GM19043 (cell line): ENCODE results near the gene ATF7IP.
"Not testable (repeated sequence)": the region's sequence is repeated elsewhere in the genome, so short reads cannot be mapped to it uniquely, and the experiment has no call there.

Source experiments
- ATAC-seq: cut with Tn5 transposase; IDR thresholded peaks from one replicate; pipeline ENCODE4 v1.9.1; 2021; ENCODE audit warnings: low read depth; ENCODE audit not compliant: unreplicated experiment

ATF7IP gene

DNA sequence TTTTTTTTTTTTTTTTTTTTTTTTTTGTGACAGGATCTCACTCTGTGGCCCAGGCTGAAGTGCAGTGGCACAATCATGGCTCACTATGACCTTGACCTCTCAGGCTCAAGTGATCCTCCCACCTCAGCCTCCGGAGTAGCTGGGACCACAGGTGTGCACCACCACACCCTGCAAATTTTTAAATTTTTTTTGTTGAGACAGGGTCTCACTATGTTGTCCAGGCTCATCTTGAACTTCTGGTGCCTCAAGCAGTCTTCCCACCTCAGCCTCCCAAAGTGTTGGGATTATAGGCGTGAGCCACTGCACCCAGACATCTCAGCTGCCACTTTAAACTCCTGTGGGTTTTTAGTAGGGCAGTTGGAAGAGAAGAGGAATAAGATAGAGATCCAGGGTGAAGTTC lies 39.9 kb downstream of the ATF7IP start:
- not testable (repeated sequence) for ATAC-seq

DNA sequence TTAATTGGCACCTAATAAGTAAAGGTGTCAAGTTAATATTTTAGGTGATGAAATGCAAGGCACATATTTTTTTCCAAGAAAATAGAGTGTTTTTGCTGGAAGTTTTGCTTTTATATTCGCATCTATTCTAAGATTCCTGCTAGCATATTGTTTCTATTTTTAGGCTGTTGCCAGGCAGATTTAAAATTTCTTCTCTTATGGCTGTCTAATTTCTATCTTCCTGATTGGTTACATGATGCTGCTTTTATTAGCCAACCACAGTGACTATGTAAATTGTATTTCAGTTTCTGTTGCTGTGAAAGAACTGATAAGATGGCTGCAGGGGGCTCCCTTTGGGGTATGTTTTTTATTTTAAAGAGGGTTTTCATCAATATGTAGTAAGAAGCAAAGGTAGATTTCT lies 42.7 kb downstream of the ATF7IP start:
- ATAC-seq = no peak

DNA sequence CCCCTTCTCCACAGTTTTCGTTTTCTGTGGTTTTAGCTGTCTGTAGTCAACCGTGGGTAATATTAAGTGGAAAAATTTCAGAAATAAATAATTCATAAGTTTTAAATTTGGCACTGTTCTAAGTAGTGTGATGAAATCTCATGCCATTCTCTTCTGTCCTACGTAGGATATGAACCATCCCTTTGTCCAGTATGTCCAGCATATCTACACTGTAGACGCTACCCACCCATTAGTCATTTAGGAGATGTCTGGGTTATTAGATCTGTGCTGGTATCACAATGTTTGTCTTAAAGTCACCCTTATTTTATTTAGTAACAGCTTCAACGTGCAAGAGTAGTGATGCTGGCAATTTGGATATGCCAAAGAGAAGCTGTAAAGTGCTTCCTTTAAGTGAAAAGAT lies 44.7 kb downstream of the ATF7IP start:
- no peak for ATAC-seq

DNA sequence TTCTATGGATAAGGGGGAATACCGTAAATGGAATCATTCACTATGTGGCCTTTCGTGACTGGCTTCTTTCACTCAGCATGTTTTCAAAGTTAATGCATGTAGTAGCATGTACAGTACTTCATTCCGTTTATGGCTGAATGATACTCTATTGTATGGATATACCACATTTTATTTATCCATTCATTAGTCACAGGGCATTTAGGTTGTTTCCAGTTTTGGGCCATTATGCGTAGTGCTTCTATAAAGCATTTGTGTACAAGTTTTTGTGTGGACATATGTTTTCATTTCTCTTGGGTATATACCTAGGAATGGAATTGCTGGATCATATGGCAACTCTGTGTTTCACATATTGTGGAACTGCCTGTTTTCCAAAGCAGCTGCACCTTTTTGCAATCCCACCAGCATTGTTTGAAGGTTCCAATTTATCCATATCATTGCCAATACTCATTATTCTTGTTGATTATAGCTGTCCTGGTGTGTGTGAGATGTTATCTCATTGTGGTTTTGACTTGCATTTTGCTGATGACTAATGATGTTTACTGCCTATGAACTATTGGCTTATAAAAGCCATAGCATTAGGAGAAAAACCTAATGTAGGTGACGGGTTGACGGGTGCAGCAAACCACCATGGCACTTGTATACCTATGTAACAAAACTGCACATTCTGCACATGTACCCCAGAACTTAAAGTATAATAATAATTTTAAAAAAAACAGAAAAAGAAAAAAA lies 45.5 kb downstream of the ATF7IP start:
- ATAC-seq = no peak

DNA sequence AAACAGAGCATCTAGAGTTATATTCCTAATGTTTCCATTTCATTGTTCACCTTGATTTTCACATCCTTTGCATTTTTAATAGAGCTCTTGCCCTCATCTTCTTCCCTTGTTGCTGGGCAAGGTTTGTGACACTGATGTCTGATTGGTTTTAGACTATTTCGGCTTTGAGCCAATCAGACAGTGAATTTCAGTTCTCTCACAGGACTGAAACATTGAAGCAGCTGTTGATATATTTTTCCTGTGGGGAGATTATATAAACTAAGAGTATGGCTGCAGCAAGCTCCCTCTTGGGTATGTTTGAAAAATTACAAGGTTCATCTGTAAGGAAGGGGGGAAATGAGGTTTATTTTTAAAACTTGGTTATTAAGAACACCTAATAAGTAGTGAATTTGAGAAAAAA lies 51.2 kb downstream of the ATF7IP start:
- ATAC-seq = no peak

DNA sequence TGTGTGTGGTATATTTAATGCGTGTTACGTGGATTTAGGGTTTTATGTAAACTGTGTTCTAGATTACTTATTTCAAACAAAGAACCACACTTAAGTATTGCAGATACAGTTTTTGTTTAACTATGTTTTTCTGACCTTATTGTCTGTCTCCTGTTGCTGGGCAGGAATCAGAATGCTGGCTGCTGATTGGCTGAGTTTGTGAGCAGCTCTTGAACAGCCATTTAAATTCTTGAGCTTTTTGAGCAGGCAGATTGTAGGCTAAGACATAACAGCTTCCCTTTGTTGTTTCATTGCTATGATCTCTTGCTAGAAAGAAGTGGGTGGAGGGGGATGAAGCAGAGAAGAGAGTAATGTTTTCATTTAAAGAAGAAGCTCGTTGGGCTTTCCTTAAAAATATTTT lies 52.2 kb downstream of the ATF7IP start:
- no peak for ATAC-seq

DNA sequence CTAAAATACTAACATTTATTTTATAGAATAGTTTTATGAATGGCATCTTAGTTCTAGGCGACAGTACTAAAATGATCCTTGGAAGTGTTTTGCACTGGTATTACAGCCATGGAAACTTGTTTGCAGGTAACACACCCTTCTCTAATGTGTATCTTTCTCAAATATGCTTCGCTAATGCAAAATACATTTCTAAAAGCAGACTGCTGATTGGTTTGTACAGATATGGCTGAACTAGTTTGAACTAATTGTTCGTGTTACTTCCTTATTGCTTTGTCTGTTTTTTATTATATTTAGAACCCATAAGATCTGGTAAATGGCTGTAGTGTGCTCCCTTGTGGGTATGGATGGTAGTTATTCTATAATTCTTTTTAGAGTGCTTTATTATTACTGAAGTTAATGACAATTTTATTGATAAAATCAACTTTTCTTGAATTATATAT lies 53.0 kb downstream of the ATF7IP start:
- ATAC-seq = no peak

DNA sequence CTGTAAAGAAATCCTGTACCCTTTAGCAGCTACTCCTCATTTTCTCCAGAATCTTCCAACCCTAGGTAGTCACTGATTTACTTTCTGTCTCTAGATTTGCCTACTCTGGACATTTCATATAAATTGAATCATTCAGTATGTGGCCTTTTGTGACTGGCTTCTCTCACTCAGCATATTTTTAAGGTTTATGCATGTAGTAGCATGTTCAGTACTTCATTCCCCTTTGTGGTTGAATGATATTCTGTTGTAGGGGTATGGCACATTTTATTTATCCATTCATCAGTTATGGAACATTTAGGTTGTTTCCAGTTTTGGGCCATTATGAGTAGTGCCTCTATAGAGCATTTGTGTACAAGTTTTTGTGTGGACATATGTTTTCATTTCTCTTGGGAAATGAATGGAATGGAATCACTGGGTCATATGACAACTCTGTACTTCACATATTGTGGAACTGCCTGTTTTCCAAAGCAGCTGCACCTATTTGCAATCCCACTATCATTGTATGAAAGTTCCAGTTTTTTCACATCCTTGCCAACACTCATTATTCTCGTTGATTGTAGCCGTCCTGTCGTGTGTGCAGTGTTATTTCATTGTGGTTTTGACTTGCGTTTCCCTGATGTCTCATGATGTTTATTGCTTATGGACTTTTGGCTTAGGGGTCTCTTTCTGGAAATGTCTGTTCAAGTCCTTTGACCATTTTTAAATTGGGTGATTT lies 57.2 kb downstream of the ATF7IP start:
- ATAC-seq = no peak

DNA sequence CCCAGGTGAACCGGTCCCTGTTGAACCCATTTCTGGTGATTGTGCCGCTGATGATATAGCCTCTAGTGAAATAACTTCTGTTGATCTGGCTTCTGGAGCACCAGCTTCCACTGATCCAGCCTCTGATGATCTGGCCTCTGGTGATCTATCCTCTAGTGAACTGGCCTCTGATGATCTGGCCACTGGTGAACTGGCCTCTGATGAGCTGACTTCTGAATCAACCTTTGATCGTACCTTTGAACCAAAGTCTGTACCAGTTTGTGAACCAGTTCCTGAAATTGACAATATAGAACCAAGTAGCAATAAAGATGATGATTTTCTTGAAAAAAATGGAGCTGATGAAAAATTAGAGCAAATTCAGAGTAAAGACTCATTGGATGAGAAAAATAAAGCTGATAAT lies 59.1 kb downstream of the ATF7IP start:
- ATAC-seq = no peak

DNA sequence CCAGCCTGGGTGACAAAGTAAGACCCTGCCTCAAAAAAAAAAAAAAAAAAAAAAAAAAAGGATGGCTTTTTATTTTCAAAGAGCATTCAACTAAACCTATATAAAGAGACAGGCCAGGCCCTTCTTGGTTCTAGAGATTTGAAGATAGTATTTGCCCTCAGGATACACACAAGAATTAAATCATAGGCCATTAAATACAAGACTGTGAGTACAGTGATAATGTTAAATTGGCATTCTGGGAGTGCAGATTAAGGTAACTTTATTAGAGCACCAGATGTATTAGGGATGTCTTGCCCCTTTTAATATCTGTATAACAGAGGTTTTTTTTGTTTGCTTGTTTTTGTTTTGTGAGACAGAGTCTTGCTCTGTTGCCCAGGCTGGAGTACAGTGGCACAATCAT lies 61.3 kb downstream of the ATF7IP start:
- no peak for ATAC-seq

DNA sequence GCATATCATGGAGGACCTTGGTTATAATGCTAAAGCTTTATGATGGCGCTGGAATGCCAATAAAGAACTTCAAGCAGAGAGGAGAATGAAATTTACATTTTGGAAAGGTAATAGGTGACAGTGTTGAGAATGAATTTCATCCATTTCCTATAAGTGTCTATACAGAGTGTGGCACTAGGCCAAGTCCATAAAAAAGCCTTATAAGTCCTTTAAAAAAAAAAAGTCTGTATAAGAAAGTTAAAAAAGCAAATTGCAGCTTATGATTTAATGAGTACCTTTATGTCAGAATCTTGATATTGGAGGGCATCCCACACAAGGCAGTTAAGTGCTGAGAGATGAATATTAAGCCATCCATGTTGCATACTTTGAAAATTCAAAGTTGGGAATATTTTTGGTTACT lies 62.4 kb downstream of the ATF7IP start:
- no peak for ATAC-seq

DNA sequence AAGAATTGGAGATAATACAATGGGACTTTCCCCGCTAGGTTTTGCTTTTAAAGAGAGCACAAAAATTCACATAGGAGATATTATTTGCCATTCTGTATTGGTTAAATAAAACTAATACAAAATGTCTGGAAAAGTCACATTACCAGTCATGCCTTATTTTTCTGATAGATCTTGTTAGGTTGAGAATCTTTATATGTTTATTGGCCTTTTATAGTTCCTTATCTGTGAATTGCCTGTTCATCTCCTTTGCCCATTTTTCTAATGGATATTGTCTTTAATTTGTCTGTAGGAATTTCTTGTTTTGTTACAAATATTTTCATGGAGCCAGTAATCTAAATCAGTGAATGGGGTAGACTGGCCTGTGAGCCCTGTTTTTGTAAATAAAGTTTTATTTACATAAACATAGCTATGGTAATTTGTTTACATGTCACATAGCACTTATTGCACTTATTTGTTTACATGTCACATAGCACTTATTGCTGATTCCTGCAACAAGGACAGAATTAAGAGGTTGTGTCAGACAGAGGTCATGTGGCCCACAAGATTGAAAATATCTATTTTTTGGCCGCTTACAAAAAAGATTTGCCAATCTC lies 65.0 kb downstream of the ATF7IP start:
- ATAC-seq = no peak

DNA sequence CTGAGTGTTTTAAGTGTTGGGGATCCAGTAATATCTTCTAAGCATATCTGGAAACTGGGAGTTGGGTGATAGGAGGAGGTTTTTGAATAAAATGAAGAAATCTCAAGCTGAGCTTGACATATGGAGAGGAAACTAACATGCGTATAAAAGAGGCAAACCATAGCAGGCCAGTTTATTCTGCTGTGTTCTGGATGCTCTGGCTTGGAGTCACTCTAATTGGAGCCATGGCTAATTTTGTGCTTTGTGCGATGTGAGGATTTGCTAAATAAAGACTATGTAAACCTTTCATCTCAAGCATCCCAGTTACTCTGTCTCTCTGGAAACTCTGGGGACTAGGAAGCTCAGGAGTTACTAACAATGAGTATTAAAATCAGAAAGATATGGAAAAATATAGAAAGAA lies 66.5 kb downstream of the ATF7IP start:
- ATAC-seq = no peak

DNA sequence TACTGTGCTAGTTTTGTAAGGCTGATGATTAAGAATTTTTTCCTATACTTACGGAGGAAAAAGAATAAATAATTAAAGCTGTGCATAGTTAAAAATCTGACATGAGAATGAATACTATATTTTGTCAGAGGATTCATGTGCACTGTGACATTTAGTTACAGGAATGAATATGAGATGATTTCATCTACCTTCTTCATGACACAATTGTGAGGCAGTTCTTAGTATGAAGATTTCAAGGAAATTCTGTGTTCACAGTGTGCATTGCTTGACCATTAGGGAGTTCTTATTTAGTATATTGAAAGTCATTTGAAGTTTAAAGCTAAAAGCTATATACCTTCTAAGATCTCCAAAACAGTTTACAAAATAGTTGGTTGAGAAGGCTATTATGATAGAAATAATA lies 70.1 kb downstream of the ATF7IP start:
- ATAC-seq = no peak

DNA sequence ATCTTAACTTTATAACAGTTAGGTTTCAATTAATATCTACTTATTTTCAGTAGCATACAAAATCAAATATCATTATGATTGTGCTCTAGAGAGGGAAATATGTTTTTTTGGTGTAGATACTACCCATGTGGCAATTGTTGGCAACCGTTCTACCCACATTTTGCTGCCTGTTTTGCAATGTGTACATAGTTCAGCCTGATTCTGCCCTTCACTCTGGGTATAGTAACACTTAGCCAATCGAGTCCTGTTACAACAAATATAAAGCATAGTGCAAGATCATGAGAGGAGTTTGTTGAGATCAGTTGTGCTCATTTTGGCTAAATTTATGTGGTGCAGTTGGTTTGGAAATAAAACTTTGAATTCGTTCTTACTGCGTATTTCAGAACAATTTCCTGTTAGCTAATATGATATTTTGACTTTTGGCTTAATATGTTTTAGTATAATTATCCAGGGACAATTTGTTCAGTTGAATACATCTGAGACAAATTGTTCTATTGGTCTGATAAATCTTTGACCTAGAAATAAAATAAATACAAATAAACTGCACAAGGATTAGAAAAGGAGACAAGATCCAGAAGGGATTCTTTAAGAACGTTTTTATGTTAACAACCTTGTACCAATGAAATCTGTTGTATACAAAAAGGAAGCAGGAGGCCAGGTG lies 76.9 kb downstream of the ATF7IP start:
- no peak for ATAC-seq

DNA sequence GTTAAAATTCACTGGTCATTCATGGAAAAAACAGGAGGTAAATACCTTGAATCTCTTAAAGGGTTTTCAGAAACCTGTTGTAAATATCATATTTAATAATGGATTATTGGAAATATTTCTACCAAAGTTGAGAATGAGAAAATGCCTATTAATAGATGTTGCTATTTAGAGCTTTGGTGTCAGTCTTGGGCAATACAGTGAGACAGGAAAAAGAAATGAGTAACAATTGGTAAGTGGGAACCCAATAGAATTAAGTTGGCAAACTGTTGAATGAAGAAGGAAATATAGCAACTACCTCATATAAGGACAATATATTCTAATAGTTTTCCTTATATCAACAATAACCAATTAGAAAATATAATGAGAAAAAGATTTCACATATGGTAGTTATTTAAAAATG lies 78.0 kb downstream of the ATF7IP start:
- ATAC-seq = no peak

DNA sequence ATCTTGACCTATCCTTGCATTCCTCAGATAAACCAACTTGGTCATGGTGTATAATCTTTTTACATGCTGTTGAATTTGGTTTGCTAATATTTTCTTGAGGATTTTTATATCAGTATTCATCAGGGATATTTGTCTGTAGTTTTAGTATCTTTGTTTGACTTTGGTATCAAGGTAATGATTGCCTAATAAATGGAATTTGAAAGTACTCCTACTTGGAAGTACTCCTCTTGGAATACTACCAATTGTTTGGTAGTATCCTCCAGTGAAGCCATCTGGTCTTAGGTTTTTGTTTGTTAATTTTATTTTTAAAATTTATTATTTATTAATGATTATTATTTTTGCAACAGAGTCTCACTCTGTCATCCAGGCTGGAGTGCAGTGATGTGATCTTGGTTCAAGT lies 85.0 kb downstream of the ATF7IP start:
- no peak for ATAC-seq

DNA sequence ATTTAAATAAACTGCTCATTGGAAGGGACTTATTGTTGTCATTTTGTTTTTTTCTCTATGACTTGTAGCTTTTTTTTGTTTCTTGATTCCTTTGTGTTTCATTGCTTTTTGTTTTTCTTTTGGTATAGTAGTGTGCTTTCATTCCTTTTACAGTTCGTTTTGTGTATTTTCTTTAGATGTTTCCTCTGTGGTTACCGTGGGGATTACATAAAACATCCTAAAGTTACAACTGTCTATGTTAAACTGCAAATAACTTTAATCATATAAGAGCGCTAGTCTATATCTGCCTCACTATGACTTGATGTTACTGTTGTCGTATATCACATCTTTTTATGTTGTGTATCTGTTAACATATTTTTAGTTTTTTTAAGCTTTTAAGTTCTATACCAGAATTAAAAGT lies 86.9 kb downstream of the ATF7IP start:
- ATAC-seq = no peak

DNA sequence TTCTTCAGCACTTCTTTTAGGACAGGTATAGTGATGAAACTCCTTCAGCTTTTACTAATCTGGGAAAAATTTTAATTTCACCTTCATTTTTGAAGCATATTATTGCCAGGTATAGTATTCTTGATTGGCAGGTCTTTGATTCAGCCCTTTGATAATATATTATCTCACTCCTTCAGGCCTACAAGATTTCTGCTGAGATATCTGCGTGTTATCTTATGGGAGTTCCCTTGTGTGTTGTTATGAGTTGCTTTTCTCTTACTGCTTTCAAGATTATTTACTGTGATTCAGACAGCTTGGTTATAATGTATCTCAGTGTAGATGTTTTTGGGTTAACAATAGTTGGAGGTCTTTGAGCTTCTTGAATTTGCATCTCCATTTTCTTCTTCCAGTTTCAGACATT lies 87.4 kb downstream of the ATF7IP start:
- no peak for ATAC-seq

DNA sequence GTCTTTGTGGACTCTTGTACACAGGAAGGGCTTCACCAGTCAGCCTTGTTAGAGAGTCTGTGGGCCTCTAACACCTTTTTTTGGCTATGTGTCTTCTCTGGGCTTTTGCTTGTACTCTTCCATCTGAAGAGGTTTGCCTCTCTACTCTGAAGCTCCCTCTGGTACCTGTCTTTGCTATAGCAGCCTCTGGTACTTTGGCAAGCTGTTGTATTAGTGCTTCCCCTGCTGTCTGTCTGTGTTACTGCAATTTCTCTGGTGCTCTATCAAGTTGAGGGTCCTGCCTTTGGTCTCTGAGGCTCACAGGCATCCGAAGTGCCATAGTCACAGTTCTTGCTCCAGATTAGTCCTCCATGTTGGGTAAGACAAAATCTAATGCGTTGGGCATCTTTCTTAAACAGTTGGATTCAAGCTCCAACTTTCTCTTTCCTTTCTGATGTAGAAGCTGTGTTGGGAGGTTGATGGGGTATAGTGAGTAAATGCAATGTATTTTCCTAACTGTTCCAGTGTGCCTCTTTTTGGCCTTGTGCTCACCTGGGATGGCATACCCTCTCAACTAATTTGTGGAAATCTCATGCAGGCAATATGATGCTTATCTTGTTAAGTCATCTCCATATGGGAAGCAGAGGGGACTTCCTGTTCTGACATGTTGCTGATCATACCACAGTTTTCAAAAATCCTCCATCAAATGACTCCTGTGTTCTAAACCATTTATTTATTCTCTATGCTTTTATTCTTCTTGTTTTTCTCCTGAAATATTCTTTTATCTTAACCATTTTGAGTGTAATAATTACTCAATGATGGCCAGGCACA lies 88.8 kb downstream of the ATF7IP start:
- ATAC-seq = no peak
